ENCODE data around the gene MAMDC2. TPM values are rescaled to one million over a fixed set of nuclear protein-coding genes. Genes with fewer than 3 reads are reported as not detected.

Gene MAMDC2
- total and polyA plus RNA-seq, 2 of the 4 experiments (the other 2 are of a cell fraction) = 5.0 to 5.2 TPM

GRCh38 chr9:70056211-70056944 lies 12.7 kb downstream of the MAMDC2 start:
- intact Hi-C loops (cut with micrococcal nuclease) (no loop called here), in situ Hi-C loops (cut with MboI; ENCODE audit: low sequenced_read_pairs) (no loop called here), dilution Hi-C loops (cut with HindIII; ENCODE audit: low sequenced_read_pairs, unreplicated experiment) (no loop called here)
- H4K91ac ChIP-seq (ENCODE audit: insufficient read depth, low read depth, low read length) = no peak overlapping the region
- no peak overlapping the region for H2BK15ac ChIP-seq (ENCODE audit: low read depth, low read length)
- no peak overlapping the region for H3K23ac ChIP-seq (ENCODE audit: low read depth, low read length)
- H3K9ac ChIP-seq (ENCODE audit: low read depth, low read length) = no peak overlapping the region
- H4K8ac ChIP-seq (ENCODE audit: low read depth in 2 of 2, low read length in 2 of 2) = no peak overlapping the region
- H3K4me1 ChIP-seq (ENCODE audit: control insufficient read depth, insufficient read depth, low read length) = no peaks in the 10 kb centered on the region
- DNase-seq = no peak
- CTCF ChIA-PET = no interaction called here
- POLR2A ChIA-PET (ENCODE audit: unreplicated experiment) = no interaction called here
- no peaks in the 10 kb centered on the region for H3K9me3 ChIP-seq (ENCODE audit: control insufficient read depth, insufficient read depth, low read length)
- H2BK20ac ChIP-seq (ENCODE audit: low read depth, low read length) = no peak overlapping the region
- BruUV-seq (replicated peaks) = no TSS peak
- H3K4ac ChIP-seq (ENCODE audit: low read depth, low read length) = no peak overlapping the region
- no peak overlapping the region for H3K27ac ChIP-seq (ENCODE audit: insufficient read depth, low read length)
- no peak overlapping the region for H2AFZ ChIP-seq (replicated peaks; ENCODE audit: low read length, poor library complexity)
- H3K14ac ChIP-seq (replicated peaks; ENCODE audit: low read depth, low read length) = no peak overlapping the region
- H2BK120ac ChIP-seq (ENCODE audit: low read depth, low read length) = no peak overlapping the region
- H3K4me2 ChIP-seq (ENCODE audit: low read depth, low read length) = no peak overlapping the region
- ATAC-seq (ENCODE audit: low read depth) = no peak
- H3K27me3 ChIP-seq (ENCODE audit: control insufficient read depth, insufficient read depth, low read length) = no peaks in the 10 kb centered on the region; the same call in none of the 2 replicates
- H2AK5ac ChIP-seq (ENCODE audit: low read depth, low read length) = no peak overlapping the region
- H4K20me1 ChIP-seq (ENCODE audit: insufficient read depth, low read length) = no peaks in the 10 kb centered on the region
- H3K9me1 ChIP-seq (ENCODE audit: insufficient read depth, low read length) = no peaks in the 10 kb centered on the region
- TF ChIP-seq RFX5 (IDR thresholded peaks at IDR 0.05; ENCODE audit: low read depth, low read length) (no peak), SMC3 (IDR thresholded peaks at IDR 0.05; ENCODE audit: low read depth, low read length) (no peak), MXI1 (IDR thresholded peaks at IDR 0.05; ENCODE audit: borderline replicate concordance, low read depth, low read length) (no peak), MAFK (IDR thresholded peaks at IDR 0.05; ENCODE audit: low read depth, low read length) (no peak), FOS (IDR thresholded peaks at IDR 0.05; ENCODE audit: low read depth, low read length) (no peak), RAD21 (IDR thresholded peaks at IDR 0.05; ENCODE audit: low read length) (no peak), CHD1 (IDR thresholded peaks at IDR 0.05; ENCODE audit: low read depth, low read length) (no peak), POLR2A (IDR thresholded peaks at IDR 0.05; ENCODE audit: low read depth, low read length) (no peak), NFE2L2 (IDR thresholded peaks at IDR 0.05; ENCODE audit: low read depth, low read length) (no peak), MAZ (IDR thresholded peaks at IDR 0.05; ENCODE audit: borderline replicate concordance, low read depth, low read length) (no peak), RCOR1 (IDR thresholded peaks at IDR 0.05; ENCODE audit: insufficient replicate concordance, low read length) (no peak), BHLHE40 (IDR thresholded peaks at IDR 0.05; ENCODE audit: low read depth, low read length) (no peak), CEBPB (IDR thresholded peaks at IDR 0.05; ENCODE audit: low read depth, low read length) (no peak)
- TF ChIP-seq, protein P1, sequence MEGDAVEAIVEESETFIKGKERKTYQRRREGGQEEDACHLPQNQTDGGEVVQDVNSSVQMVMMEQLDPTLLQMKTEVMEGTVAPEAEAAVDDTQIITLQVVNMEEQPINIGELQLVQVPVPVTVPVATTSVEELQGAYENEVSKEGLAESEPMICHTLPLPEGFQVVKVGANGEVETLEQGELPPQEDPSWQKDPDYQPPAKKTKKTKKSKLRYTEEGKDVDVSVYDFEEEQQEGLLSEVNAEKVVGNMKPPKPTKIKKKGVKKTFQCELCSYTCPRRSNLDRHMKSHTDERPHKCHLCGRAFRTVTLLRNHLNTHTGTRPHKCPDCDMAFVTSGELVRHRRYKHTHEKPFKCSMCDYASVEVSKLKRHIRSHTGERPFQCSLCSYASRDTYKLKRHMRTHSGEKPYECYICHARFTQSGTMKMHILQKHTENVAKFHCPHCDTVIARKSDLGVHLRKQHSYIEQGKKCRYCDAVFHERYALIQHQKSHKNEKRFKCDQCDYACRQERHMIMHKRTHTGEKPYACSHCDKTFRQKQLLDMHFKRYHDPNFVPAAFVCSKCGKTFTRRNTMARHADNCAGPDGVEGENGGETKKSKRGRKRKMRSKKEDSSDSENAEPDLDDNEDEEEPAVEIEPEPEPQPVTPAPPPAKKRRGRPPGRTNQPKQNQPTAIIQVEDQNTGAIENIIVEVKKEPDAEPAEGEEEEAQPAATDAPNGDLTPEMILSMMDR (conservative IDR thresholded peaks at IDR 0.05; ENCODE audit: low read depth, low read length) = no peak
- H3K18ac ChIP-seq (ENCODE audit: low read depth, low read length) = no peak overlapping the region
- WGBS, 2 experiments (ENCODE audit: extremely low coverage in 2 of 2, insufficient read length in 1 of 2) = 80% methylated on average over 2 of the region's 10 CpGs; no CpG with 5 or more reads in 1 of the 2 experiments
- H3K79me1 ChIP-seq (ENCODE audit: low read depth in 1 of 2, low read length in 2 of 2) = no peaks in the 10 kb centered on the region
- H3K4me3 ChIP-seq (ENCODE audit: insufficient read depth, low read depth, low read length) = no peak overlapping the region
- H2AK9ac ChIP-seq (replicated peaks; ENCODE audit: low read depth, low read length, poor library complexity) = no peak overlapping the region
- no peak overlapping the region for H2BK5ac ChIP-seq (ENCODE audit: low read depth, low read length, poor library complexity, severe bottlenecking)
- H3K56ac ChIP-seq (ENCODE audit: extremely low read depth, insufficient read depth, low read length) = no peak overlapping the region
- H4K5ac ChIP-seq (ENCODE audit: low read depth, low read length) = no peak overlapping the region
- no peaks in the 10 kb centered on the region for H3K36me3 ChIP-seq (ENCODE audit: control insufficient read depth, insufficient read depth, low read length)

Data from IMR-90 (cell line).